Measurements from ENCODE around the gene SYNCRIP.
"Not testable (repeated sequence)": the region's sequence is repeated elsewhere in the genome, so short reads cannot be mapped to it uniquely, and the experiment has no call there.

DNA sequence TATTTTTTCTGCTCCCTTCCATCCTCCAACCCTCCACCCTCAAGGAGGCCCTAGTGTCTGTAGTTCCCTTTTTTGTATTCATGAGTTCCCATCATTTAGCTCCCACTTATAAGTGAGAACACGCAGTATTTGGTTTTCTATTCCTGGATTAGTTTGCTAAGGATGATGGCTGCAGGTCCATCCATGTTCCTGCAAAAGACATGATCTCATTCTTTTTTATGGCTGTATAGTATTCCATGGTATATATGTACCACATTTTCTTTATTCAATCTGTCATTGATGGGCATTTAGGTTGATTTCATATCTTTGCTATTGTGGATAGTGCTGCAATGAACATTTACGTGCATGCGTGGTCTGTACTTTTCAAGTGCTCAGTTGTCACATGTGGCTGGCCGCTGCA is 39.2 kb upstream of the SYNCRIP start:
- not testable (repeated sequence) for TF ChIP-seq YY1 (IDR thresholded peaks at IDR 0.05; ENCODE audit: insufficient read depth, insufficient read length); SUZ12 (IDR thresholded peaks at IDR 0.05; ENCODE audit: extremely low read depth, insufficient read depth, insufficient read length)

Data from NT2/D1 (cell line).